ENCODE measurements around the gene GSTT2.
"Not testable (repeated sequence)": the region's sequence is repeated elsewhere in the genome, so short reads cannot be mapped to it uniquely, and the experiment has no call there.

GSTT2 gene

GRCh38 chr22:23974345-23974744, 5.6 kb upstream of the GSTT2 start, which contains the start of gene DDT:
DDT (minus strand) TSS chr22:23974441; CDS start chr22:23974414, 27 bp downstream.
- not testable (repeated sequence) for DNase-seq (ENCODE audit: low read depth)

DNA sequence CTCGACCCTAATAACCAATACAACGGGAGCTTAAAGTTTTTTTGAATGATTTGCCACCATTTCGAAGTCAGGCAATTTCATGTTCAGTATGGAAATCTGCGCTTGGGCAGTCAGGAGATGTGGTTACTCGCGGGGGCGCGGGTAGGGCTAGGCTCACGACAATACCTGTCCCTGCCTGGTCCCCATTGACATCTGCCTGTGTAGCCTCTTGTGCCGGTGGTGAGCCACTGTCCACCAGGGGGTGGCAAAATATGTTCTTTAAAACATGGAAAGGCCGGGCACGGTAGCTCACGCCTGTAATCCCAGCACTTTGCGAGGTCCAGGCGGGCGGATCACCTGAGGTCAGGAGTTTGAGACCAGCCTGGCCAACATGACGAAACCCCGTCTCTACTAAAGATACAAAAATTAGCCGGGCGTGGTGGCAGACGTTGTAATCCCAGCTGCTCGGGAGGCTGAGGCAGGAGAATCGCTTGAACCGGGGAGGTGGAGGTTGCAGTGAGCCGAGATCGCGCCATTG, 5.0 kb upstream of the GSTT2 start:
- DNase-seq (ENCODE audit: low read depth), result not testable (repeated sequence)

DNA sequence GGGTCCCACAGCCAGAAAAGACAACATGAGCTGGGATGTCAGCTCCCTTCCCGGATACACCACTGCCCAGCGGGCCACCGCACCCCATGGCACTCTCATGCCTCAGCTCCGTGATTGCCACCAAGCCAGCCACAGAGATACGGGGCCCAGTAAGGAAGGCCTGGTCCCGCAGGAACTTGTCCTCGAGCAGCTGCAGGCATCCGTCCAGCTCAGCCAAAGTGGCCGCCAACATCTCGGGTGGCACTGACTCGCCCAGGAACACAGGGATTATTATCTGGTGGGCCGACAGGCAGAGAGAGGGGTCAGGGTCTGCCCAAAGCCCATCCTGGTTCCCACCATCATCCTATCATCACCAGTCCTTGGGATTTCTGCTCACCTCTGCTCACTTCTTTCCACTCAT, 2.6 kb upstream of the GSTT2 start:
- DNase-seq (ENCODE audit: low read depth), result not testable (repeated sequence)

GRCh38 chr22:23980567-23980966, 633 bp downstream of the GSTT2 start:
- DNase-seq (ENCODE audit: low read depth), result not testable (repeated sequence)

DNA sequence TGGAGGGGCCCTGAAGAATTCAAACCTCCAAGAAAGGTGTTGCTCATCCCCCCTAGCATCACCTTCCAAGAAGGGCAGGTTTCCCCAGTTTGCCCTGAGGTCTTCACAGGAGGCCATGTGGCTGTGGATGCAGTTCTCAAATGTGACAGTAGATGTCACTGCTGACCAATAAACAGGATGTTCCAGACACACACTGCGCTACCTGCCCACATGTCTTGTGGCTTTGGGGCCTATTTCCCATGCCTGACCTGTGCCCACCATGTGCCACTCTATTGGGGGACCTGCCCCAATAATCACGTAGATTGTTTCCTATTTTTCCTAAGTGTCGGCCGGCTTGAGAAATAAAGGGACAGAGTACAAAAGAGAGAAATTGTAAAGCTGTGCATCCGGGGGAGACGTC, 4.5 kb downstream of the GSTT2 start:
- DNase-seq (ENCODE audit: low read depth), result peak; percentile 9

- not testable (repeated sequence) for DNase-seq (ENCODE audit: low read depth)
These were observed 6.2 kb downstream of the GSTT2 start for GRCh38 chr22:23986089-23986488.

- not testable (repeated sequence) for DNase-seq (ENCODE audit: low read depth)
These were observed 6.7 kb downstream of the GSTT2 start for GRCh38 chr22:23986538-23987178.

DNA sequence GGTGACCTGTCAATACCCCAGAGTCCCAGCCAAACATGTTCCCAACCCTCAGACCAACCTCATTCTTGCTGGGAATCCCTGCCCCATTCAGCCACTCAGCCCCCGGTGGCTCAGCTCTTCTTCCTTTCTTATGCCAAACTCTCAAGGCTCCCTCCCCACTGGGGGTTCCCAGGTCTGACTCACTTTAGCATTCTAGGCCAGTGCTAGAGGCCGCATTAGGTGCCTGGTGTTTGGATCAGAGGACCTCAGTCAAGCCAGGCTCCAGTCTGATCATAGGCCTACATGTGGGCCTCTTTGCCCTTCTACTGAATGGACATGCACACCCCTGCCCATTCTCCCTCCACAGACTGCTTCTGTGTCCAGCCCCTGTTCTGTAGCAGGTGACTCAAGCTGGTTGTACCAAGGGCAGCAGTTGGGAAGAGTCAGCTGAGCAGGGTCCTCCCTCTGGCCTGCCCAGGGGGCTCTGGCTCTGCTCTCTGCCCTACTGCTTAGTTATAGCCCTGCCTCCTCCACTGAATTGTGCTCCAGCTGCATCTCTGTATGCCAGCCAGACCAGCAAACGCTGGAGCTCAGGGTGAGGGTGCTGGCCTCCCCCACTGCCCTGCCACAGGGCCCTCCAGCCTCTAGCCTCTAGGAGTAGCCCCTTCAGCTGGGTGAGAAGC, 9.8 kb downstream of the GSTT2 start:
- not testable (repeated sequence) for DNase-seq (ENCODE audit: low read depth)

DNA sequence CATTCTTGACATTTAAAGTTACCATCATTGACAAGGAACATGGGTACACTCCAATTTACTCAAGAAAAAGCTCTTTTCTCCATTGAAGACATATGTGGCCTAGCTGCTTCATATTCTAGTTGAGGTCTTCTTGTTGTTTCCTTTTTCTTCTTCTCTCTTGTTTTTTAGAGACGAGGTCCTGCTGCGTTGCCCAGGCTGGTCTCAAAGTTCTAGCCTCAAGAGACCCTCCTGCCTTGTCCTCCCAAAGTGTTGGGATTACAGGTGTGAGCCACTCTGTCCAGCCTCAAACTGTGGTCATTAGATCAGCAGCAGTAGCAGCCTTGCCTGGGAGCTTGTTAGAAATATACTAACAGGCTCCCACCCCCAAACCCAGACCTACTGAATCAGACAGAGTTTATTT, 13.1 kb downstream of the GSTT2 start:
- DNase-seq (ENCODE audit: low read depth), result not testable (repeated sequence)

GRCh38 chr22:23993581-23994177, 13.7 kb downstream of the GSTT2 start:
- not testable (repeated sequence) for DNase-seq (ENCODE audit: low read depth)

GRCh38 chr22:23997092-23997491, 17.2 kb downstream of the GSTT2 start:
- no peak for DNase-seq (ENCODE audit: low read depth)

DNA sequence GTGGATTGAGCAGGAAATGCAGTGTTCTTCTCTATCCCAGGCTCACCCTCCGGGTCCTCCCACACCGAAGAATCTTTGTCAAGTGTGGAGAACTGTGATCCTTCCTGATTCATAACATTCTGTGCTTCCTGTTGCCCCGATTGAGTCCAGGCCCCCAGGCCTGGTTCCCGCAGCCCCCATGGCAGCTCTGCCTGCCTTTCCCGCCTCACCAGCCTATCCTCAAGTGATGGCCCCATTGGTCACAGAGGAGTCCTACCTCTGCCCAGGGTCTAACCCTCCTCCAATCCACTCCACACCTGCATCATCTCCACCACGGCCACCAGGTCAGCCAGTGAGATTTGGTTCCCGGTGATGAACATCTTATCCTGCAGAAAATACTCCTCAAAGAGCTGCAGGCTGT, 19.8 kb downstream of the GSTT2 start:
- DNase-seq (ENCODE audit: low read depth), result not testable (repeated sequence)

DNA sequence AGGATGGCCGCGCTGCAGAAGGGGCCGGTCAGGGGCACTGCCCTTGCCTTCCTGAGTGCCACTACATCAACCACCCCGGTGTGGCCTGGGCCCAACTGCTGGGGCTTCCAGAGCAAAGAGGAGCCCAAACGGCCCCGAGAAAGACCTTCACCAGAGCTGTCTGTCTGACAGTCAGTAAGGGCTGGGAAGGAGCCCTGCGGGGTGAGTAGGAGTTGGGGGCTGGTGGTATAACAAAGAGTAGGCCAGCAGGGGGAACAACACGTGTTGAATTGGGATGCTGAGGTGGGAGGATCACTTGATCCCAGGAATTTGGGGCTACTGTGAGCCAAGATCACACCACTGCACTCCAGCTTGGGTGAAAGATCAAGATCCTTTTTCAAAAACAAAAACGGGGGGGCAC, 21.4 kb downstream of the GSTT2 start:
- DNase-seq (ENCODE audit: low read depth), result no peak

DNA sequence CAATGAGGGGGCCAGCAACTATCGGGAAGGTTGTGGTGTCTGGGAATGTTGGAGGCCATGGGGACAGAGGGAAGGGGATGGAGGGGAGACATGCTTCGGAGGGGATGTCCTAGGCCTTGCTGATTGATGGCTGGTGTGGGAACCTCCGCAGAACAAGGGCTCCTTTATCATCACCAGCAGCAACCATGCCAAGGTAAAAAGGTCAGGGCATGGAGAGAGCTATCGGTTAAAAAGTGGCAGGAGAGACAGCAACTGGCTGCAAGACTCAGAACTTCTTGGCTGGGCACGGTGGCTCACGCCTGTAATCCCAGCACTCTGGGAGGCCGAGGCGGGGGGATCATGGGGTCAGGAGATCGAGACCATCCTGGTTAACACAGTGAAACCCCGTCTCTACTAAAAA, 22.3 kb downstream of the GSTT2 start:
- no peak for DNase-seq (ENCODE audit: low read depth)

- no peak for DNase-seq (ENCODE audit: low read depth)
These were observed 22.9 kb downstream of the GSTT2 start for GRCh38 chr22:24002851-24003250.

GRCh38 chr22:24003887-24004286, 24.0 kb downstream of the GSTT2 start:
- no peak for DNase-seq (ENCODE audit: low read depth)

DNA sequence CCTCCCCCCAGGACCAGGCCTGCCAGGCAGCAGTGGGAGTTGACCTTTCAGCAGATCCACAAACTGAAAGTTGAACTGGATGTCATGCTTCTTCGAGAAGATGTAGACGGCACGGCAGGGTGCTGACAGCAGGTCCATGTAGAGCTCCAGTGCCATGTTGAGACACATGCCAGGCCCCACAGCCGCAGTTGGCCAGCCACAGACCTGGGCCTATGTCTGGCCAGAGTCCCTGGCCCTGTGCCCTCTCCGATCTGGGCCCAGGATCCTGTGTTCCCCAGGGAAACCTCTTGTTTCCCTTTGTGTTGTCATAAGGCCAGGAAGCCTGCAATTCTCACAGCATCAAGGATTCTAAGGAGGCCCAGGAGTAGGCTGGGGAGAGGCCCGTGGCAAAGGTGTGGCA, 25.3 kb downstream of the GSTT2 start, which contains the start of gene GSTT4:
TSS of gene GSTT4 (minus strand) at position 253 of the 400 bp plus-strand sequence. CDS start at position 156, 97 bp downstream.
- no peak for DNase-seq (ENCODE audit: low read depth)

DNA sequence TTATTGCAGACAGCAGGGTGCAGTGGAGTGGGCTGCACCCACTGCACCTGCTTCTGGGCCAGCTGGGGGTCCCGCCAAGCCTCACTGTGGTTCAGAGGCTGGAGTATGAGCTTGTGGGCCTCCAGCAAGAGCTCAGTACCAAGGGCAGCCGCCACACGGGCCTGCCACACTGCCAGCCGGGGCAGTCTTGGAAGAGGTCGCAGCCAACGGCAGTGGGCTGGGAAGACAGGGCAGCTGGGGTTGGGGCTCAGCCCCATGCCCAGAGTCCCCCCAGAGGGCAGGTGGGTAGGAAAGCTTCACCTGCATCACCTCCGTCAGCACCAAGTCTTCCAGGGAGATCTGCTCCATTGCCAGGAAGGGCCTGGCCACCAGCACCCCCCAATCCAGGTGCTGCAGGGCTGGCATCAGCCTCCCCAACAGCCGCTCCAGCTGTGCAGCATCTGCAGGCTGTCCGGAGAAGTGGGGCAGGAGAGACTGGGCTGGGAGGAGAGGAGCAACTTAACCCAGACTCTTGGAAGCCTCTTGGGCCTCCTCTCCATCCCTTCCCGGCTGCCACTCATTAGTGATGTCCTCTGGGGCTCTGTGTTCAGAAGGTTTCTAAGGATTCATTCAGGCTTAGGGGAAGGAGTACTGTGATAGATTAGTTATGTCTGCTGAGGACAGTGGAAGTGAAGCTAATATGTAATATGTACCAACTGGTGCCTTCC, 26.4 kb downstream of the GSTT2 start:
- no peak for DNase-seq (ENCODE audit: low read depth)

DNA sequence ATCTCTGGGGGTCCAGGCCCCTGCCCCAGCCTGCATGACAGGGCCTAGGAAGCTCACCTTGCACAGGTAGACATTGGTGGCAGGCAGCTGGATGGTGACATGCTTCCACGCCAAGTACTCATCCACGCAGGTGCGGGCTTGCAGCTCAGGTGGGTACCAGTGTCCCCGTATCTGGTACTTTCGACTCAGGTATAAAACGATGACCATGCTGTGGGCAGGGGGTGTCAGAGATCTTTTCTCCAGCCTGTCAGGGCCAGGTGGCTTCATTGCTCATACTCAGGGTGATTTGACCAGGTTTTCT, 26.9 kb downstream of the GSTT2 start:
- DNase-seq (ENCODE audit: low read depth), result no peak

GRCh38 chr22:24007253-24008021, 27.5 kb downstream of the GSTT2 start:
- DNase-seq (ENCODE audit: low read depth), result no peak

DNA sequence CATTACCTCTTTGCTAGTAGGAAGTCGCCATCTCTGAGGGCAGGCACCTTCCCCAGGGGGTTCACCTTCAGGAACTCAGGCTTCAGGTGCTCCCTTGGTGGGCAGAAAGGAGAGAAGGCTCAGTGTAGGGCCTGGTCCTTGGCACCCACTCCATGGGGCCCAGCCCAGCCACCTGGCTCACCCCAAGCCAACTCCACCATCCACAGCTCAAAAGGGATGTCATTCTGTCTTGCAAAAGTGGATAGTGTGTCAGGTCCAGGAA, 28.0 kb downstream of the GSTT2 start:
- DNase-seq (ENCODE audit: low read depth), result no peak

All from T follicular helper cell (primary cell).